SJCRH30 (cell line): ENCODE data around the gene SLC25A48. TPM values are rescaled to one million over a fixed set of nuclear protein-coding genes. Genes with fewer than 3 reads are reported as not detected.
"Not testable (repeated sequence)": the region's sequence is repeated elsewhere in the genome, so short reads cannot be mapped to it uniquely, and the experiment has no call there.

Experiments
- DNase-seq, 2 experiments: peaks; one replicate each; pipeline ENCODE4 v3.0.0-alpha.2; 2015 to 2020
- H3K27ac ChIP-seq: fragments of 250-450 bp; sonication (Bioruptor Pico); 2 replicates; pipeline ENCODE4 v1.5.1; 2020; ENCODE audit warnings: mild to moderate bottlenecking, moderate library complexity
- H3K27me3 ChIP-seq: fragments of 250-450 bp; sonication (Bioruptor Pico); 2 replicates; pipeline ENCODE4 v1.5.1; 2020; ENCODE audit warnings: mild to moderate bottlenecking, moderate library complexity
- H3K36me3 ChIP-seq: fragments of 250-450 bp; sonication (Bioruptor Pico); 2 replicates; pipeline ENCODE4 v1.5.1; 2020; ENCODE audit warnings: mild to moderate bottlenecking, moderate library complexity
- H3K4me1 ChIP-seq: fragments of 250-450 bp; sonication (Bioruptor Pico); 2 replicates; pipeline ENCODE4 v1.5.1; 2020; ENCODE audit warnings: mild to moderate bottlenecking, moderate library complexity
- H3K4me3 ChIP-seq: fragments of 250-450 bp; sonication (Bioruptor Pico); 2 replicates; pipeline ENCODE4 v1.5.1; 2020; ENCODE audit warnings: mild to moderate bottlenecking, moderate library complexity
- H3K9me3 ChIP-seq: fragments of 250-450 bp; sonication (Bioruptor Pico); replicated peaks from 2 replicates; pipeline ENCODE4 v1.5.1; 2020; ENCODE audit warnings: mild to moderate bottlenecking, moderate library complexity
- total RNA-seq: library from RNA; depleted of rRNA; stranded (reverse); fragments of >200 nt; shearing (Covaris generic); gene quantifications from 2 replicates; pipeline ENCODE4 v1.2.3, GENCODE V29; 2014

The SLC25A48 gene
- total RNA-seq, 1 experiment from 2014 or later = not detected

DNA sequence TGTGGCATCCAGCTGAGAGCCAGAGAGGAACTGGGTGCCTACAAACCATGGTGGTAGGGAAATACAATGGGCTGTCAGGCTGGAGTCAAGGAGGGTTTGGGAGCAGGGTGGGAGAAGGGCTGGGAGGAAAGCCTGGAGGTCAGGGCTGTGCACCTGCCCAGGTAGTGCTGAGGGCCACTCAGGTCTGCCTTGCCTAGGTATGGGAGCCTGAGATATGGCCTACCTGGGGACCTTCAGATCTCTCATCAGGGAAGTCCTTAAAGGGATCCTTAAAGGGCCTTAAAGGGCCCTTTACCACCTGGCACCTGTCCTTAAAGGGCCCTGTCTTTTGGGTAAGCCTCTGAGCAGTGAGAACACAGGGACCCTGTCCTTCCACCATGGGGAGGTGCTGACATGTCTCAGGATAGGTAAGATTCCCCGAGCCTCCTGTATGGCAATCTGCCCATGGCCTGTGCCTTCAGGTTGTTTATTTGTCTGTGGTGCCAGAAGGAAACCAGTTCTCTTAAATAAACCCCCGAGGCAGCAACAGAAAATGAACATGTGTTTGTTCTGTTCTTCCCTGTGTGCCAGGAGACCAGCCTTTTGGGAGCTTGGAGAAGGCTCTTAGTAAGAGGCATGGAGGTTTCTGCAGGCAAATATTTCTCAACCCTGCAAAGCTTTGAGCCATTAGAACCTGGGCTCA is 23.3 kb downstream of the SLC25A48 start:
- DNase-seq = no peak
- no peak overlapping the region for H3K4me3 ChIP-seq
- H3K4me1 ChIP-seq = no peaks in the 10 kb centered on the region
- no peaks in the 10 kb centered on the region for H3K9me3 ChIP-seq
- H3K36me3 ChIP-seq = no peaks in the 10 kb centered on the region
- no peak overlapping the region for H3K27ac ChIP-seq
- peaks cover 12% of the 10 kb centered on the region; the same call in 1 of the 2 replicates for H3K27me3 ChIP-seq

DNA sequence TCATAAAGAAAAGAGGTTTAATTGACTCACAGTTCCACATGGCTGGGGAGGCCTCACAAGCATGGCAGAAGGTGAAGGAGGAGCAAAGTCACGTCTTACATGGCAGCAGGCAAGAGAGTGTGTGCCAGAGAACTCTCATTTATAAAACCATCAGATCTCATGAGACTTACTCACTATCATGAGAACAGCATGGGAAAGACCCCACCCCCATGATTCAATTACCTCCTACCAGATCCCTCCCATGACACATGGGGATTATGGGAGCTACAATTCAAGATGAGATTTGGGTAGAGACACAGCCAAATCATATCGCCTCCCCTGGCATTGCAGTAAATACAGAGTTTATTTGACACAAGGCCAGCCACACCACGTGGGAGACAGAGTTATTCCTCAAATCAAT is 24.7 kb downstream of the SLC25A48 start:
- H3K4me3 ChIP-seq, H3K9me3 ChIP-seq, DNase-seq, H3K27ac ChIP-seq, H3K36me3 ChIP-seq, H3K27me3 ChIP-seq, H3K4me1 ChIP-seq: not testable (repeated sequence)

DNA sequence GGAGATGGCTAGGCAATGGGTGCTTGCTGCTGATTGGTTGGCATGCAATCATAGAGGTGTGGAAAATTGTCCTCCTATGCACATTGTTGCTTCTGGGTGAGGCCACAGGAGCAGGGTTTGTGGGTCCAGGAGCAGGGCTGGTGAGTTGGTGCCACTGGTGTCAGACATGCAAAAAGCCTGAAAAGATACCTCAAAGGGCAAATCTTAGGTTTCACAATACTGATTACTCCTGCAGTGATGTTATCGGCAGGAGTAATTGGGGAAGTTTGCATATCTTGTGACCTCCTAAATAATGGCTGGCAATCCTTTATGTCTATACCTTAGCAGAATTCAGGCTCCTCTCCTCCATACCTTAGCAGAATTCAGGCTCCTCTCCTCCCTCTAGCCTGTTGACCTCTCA is 25.2 kb downstream of the SLC25A48 start:
- Histone ChIP-seq H3K9me3 (no peaks in the 10 kb centered on the region), H3K36me3 (no peaks in the 10 kb centered on the region), H3K4me3 (no peak overlapping the region), H3K27me3 (peaks cover 3% of the 10 kb centered on the region; the same call in 1 of the 2 replicates), H3K27ac (no peak overlapping the region), H3K4me1 (no peaks in the 10 kb centered on the region)
- DNase-seq = no peak

- no peaks in the 10 kb centered on the region for H3K4me1 ChIP-seq
- no peaks in the 10 kb centered on the region for H3K36me3 ChIP-seq
These were observed 27.2 kb downstream of the SLC25A48 start for GRCh38 chr5:135861641-135862040.

GRCh38 chr5:135862086-135862485 is 27.6 kb downstream of the SLC25A48 start:
- no peak for DNase-seq
- Histone ChIP-seq H3K4me3 (no peak overlapping the region), H3K36me3 (no peaks in the 10 kb centered on the region), H3K9me3 (no peaks in the 10 kb centered on the region), H3K27me3 (peaks cover 7% of the 10 kb centered on the region; the same call in 1 of the 2 replicates), H3K4me1 (no peaks in the 10 kb centered on the region), H3K27ac (no peak overlapping the region)

More at GRCh38 chr5:135861641-135862040, 27.2 kb downstream of the SLC25A48 start:
- Histone ChIP-seq H3K27ac (no peak overlapping the region), H3K9me3 (no peaks in the 10 kb centered on the region), H3K27me3 (peaks cover 10% of the 10 kb centered on the region; the same call in 1 of the 2 replicates), H3K4me3 (no peak overlapping the region)
- no peak for DNase-seq

DNA sequence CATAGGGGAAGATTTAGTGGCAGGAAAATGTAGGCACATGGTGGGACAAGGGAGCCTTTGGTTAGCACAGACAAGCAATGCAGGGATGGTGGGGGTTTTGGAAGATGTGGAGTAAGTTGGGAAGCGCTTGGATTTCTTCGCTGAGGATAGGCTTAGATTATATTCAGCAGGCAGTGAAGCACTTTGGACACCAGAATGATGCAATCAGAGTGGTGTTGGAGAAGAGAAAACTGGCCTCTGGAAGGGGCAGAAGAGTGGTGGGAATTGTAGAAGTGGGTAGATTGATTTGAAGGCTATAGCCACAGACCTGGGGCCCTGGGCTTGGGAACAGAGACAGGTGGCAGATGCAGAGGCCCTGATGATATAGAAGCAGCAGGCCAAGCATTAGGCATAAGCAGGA is 28.3 kb downstream of the SLC25A48 start:
- Histone ChIP-seq H3K27ac (no peak overlapping the region), H3K27me3 (peaks cover 7% of the 10 kb centered on the region; the same call in 1 of the 2 replicates), H3K4me3 (no peak overlapping the region), H3K36me3 (no peaks in the 10 kb centered on the region), H3K4me1 (no peaks in the 10 kb centered on the region), H3K9me3 (no peaks in the 10 kb centered on the region)
- no peak for DNase-seq

- H3K27me3 ChIP-seq = peaks cover 10% of the 10 kb centered on the region; the same call in 1 of the 2 replicates
- DNase-seq = no peak
- H3K9me3 ChIP-seq = no peaks in the 10 kb centered on the region
- H3K36me3 ChIP-seq = no peaks in the 10 kb centered on the region
- H3K4me3 ChIP-seq = no peak overlapping the region
- H3K27ac ChIP-seq = no peak overlapping the region
- no peaks in the 10 kb centered on the region for H3K4me1 ChIP-seq
These were observed 30.3 kb downstream of the SLC25A48 start for GRCh38 chr5:135864503-135865435.

- no peak overlapping the region for H3K27ac ChIP-seq
- no peak overlapping the region for H3K4me3 ChIP-seq
- H3K9me3 ChIP-seq = no peaks in the 10 kb centered on the region
- H3K4me1 ChIP-seq = no peaks in the 10 kb centered on the region
- H3K27me3 ChIP-seq = peaks cover 10% of the 10 kb centered on the region; the same call in 1 of the 2 replicates
- no peaks in the 10 kb centered on the region for H3K36me3 ChIP-seq
- DNase-seq = no peak
These were observed 31.6 kb downstream of the SLC25A48 start for GRCh38 chr5:135866016-135866415.

- H3K27ac ChIP-seq = no peak overlapping the region
- no peaks in the 10 kb centered on the region for H3K9me3 ChIP-seq
- H3K36me3 ChIP-seq = no peaks in the 10 kb centered on the region
- no peaks in the 10 kb centered on the region for H3K4me1 ChIP-seq
- H3K27me3 ChIP-seq = peaks cover 10% of the 10 kb centered on the region; the same call in 1 of the 2 replicates
- H3K4me3 ChIP-seq = no peak overlapping the region
- no peak for DNase-seq
These were observed 33.1 kb downstream of the SLC25A48 start for GRCh38 chr5:135867599-135867998.

- Histone ChIP-seq H3K36me3 (no peaks in the 10 kb centered on the region), H3K9me3 (no peaks in the 10 kb centered on the region), H3K4me1 (no peaks in the 10 kb centered on the region), H3K27me3 (peaks cover 10% of the 10 kb centered on the region; the same call in 1 of the 2 replicates), H3K4me3 (no peak overlapping the region), H3K27ac (no peak overlapping the region)
- DNase-seq = no peak
These were observed 34.2 kb downstream of the SLC25A48 start for GRCh38 chr5:135868681-135869080.

DNA sequence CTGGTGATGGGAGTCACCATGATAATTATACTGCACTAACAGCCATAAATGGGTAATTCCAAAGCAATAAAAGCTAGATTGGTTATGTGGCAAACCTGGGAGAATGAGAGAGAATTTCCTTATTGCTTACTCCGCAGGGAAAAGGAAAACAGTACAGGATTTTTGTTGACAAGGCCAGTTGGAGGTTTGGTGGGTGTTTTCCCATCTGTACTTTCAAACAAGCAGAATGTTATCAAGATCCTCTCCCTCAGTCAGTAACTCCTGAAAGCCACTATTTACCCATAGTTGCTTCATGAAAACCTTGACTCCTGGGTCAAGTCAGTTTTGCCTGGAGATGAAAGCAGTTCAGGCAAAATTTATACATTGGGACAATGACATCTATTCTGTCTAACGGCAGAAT is 34.8 kb downstream of the SLC25A48 start:
- Histone ChIP-seq H3K4me3 (no peak overlapping the region), H3K36me3 (no peaks in the 10 kb centered on the region), H3K27me3 (peaks cover 15% of the 10 kb centered on the region; the same call in 1 of the 2 replicates), H3K4me1 (no peaks in the 10 kb centered on the region), H3K9me3 (no peaks in the 10 kb centered on the region), H3K27ac (no peak overlapping the region)
- no peak for DNase-seq

- DNase-seq = no peak
- Histone ChIP-seq H3K9me3 (no peaks in the 10 kb centered on the region), H3K4me1 (no peaks in the 10 kb centered on the region), H3K27ac (no peak overlapping the region), H3K27me3 (peaks cover 20% of the 10 kb centered on the region), H3K4me3 (no peak overlapping the region), H3K36me3 (no peaks in the 10 kb centered on the region)
These were observed 35.5 kb downstream of the SLC25A48 start for GRCh38 chr5:135869935-135870334.

GRCh38 chr5:135871268-135871915 is 36.9 kb downstream of the SLC25A48 start:
- no peaks in the 10 kb centered on the region for H3K36me3 ChIP-seq
- DNase-seq = no peak
- H3K4me1 ChIP-seq = no peaks in the 10 kb centered on the region
- H3K4me3 ChIP-seq = no peak overlapping the region
- no peak overlapping the region for H3K27ac ChIP-seq
- H3K9me3 ChIP-seq = no peaks in the 10 kb centered on the region
- H3K27me3 ChIP-seq = peaks cover 15% of the 10 kb centered on the region

GRCh38 chr5:135873831-135874230 is 39.4 kb downstream of the SLC25A48 start:
- Histone ChIP-seq H3K36me3 (no peaks in the 10 kb centered on the region), H3K9me3 (no peaks in the 10 kb centered on the region), H3K27me3 (peaks cover 14% of the 10 kb centered on the region), H3K4me3 (no peak overlapping the region), H3K4me1 (no peaks in the 10 kb centered on the region), H3K27ac (no peak overlapping the region)
- DNase-seq = no peak

- Histone ChIP-seq H3K9me3 (no peaks in the 10 kb centered on the region), H3K4me1 (no peaks in the 10 kb centered on the region), H3K27me3 (peaks cover 17% of the 10 kb centered on the region), H3K4me3 (no peak overlapping the region), H3K27ac (no peak overlapping the region), H3K36me3 (no peaks in the 10 kb centered on the region)
- DNase-seq = no peak
These were observed 40.0 kb downstream of the SLC25A48 start for GRCh38 chr5:135874461-135874860.
